ENCODE data around the gene OSMR. TPM values are rescaled to one million over a fixed set of nuclear protein-coding genes. Genes with fewer than 3 reads are reported as not detected.

Gene OSMR
- total and polyA plus RNA-seq, 2 of the 13 experiments (the other 11 are each of a cell fraction or from before 2014, with no cell fraction given): 21.3 to 86.5 TPM

DNA sequence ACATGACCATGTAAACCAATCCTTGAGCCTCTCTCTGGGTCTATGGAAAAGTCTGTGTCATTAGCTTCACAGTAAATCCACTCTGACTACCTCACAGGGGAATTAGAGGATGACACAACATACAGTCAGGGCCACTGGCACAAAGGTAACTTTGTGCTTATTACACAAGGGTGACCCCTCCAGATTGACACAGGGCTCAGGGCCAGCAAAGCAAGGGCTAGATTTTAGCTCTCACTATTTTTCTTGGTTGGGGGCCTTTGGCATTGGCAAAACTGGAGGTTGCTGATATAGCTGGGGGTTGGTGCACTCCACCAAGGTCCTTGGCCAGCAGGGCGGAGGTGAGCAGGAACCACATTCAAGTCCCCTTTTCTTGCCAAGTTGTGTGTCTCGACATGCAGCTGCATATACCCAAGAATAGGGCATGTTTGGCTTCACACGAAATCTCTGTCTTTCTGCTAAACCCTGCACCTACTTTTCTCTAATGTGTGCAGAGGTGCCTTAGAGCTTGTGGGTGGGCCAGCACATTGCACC lies 15.2 kb upstream of the OSMR start:
- H3K4me3 ChIP-seq (replicated peaks in 1 of 3; ENCODE audit: insufficient read depth in 1 of 3, low read depth in 2 of 3, low read length in 3 of 3): peak overlapping the region in 1 of 3 experiments; percentile 32; a peak in 2 of 6 replicates
- FAIRE-seq (peak; percentile 88), DNase-seq (ENCODE audit: low spot score) (peak; percentile 96), ATAC-seq (peak; percentile 97)
- H3K79me2 ChIP-seq (ENCODE audit: insufficient read depth, low read length): no peaks in the 10 kb centered on the region
- H3K9me3 ChIP-seq (ENCODE audit: low read length): no peaks in the 10 kb centered on the region
- in situ Hi-C loops (cut with HindIII; ENCODE audit: extremely low pct_ligation_motif_present, low pct_unique_long_range_greater_than_20kb): no loop called here
- POLR2A ChIA-PET: interaction anchor here (1.2 to 1.9 kb wide), 4 partner anchors 8 to 19 kb away, joined by 4 to 13 read pairs (median 7); partner anchors contain the start of gene OSMR
- H3K4me1 ChIP-seq (ENCODE audit: insufficient read depth, low read length): peaks cover 47% of the 10 kb centered on the region
- BruUV-seq (replicated peaks): no TSS peak
- CTCF ChIA-PET (ENCODE audit: low intra/inter-chr PET ratio, low total read pairs): no interaction called here
- no peaks in the 10 kb centered on the region; the same call in 1 of the 2 replicates for H4K20me1 ChIP-seq (ENCODE audit: insufficient read depth, low read length)
- H3K27ac ChIP-seq (ENCODE audit: extremely low read length, insufficient read depth, low read length): peak overlapping the region; percentile 76
- intact Hi-C loops (cut with micrococcal nuclease; ENCODE audit: unreplicated experiment): loop anchor here (1.0 kb wide), 1 partner anchor 16 kb away; the partner anchor contains the start of gene OSMR
- 12% methylated on average over 3 of the region's 3 CpGs for WGBS (ENCODE audit: low lambda C conversion rate)
- H3K36me3 ChIP-seq (replicated peaks in 1 of 2; ENCODE audit: control insufficient read depth in 1 of 2, insufficient read depth in 2 of 2, low read length in 2 of 2): no peaks in the 10 kb centered on the region
- H3K4me2 ChIP-seq (ENCODE audit: low read depth, low read length): peak overlapping the region; percentile 65
- no peak overlapping the region; the same call in 1 of the 2 replicates for H3K9ac ChIP-seq (ENCODE audit: insufficient read depth, low read depth, low read length)
- no peaks in the 10 kb centered on the region for H3K27me3 ChIP-seq (ENCODE audit: control insufficient read depth in 1 of 2, insufficient read depth in 2 of 2, low read length in 2 of 2)
- H2AFZ ChIP-seq (ENCODE audit: low read length): no peak overlapping the region
- TF ChIP-seq, protein P1, sequence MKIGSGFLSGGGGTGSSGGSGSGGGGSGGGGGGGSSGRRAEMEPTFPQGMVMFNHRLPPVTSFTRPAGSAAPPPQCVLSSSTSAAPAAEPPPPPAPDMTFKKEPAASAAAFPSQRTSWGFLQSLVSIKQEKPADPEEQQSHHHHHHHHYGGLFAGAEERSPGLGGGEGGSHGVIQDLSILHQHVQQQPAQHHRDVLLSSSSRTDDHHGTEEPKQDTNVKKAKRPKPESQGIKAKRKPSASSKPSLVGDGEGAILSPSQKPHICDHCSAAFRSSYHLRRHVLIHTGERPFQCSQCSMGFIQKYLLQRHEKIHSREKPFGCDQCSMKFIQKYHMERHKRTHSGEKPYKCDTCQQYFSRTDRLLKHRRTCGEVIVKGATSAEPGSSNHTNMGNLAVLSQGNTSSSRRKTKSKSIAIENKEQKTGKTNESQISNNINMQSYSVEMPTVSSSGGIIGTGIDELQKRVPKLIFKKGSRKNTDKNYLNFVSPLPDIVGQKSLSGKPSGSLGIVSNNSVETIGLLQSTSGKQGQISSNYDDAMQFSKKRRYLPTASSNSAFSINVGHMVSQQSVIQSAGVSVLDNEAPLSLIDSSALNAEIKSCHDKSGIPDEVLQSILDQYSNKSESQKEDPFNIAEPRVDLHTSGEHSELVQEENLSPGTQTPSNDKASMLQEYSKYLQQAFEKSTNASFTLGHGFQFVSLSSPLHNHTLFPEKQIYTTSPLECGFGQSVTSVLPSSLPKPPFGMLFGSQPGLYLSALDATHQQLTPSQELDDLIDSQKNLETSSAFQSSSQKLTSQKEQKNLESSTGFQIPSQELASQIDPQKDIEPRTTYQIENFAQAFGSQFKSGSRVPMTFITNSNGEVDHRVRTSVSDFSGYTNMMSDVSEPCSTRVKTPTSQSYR (CRISPR knock-in tag; IDR thresholded peaks at IDR 0.05; ENCODE audit: borderline replicate concordance): peak; percentile 62; the same call in 1 of the 2 replicates
- TF ChIP-seq ZFP90 (CRISPR knock-in tag; IDR thresholded peaks at IDR 0.05; ENCODE audit: borderline replicate concordance): no peak
- TF ChIP-seq SP4 (CRISPR knock-in tag; IDR thresholded peaks at IDR 0.05): no peak
- TF ChIP-seq ZFP36L1 (CRISPR knock-in tag; IDR thresholded peaks at IDR 0.05): peak; percentile 54
- TF ChIP-seq NR2F6 (IDR thresholded peaks at IDR 0.05): peak; percentile 93
- peak; percentile 97 for TF ChIP-seq NR2F6 (CRISPR knock-in tag; IDR thresholded peaks at IDR 0.05)
- peak; percentile 65; the same call in 1 of the 2 replicates for TF ChIP-seq RCOR2 (CRISPR knock-in tag; IDR thresholded peaks at IDR 0.05)
- TF ChIP-seq FOXA3 (CRISPR knock-in tag; IDR thresholded peaks at IDR 0.05): peak; percentile 89
- TF ChIP-seq TAF15 (IDR thresholded peaks at IDR 0.05; ENCODE audit: low read depth, low read length, poor library complexity, severe bottlenecking): no peak
- TF ChIP-seq, protein P2, sequence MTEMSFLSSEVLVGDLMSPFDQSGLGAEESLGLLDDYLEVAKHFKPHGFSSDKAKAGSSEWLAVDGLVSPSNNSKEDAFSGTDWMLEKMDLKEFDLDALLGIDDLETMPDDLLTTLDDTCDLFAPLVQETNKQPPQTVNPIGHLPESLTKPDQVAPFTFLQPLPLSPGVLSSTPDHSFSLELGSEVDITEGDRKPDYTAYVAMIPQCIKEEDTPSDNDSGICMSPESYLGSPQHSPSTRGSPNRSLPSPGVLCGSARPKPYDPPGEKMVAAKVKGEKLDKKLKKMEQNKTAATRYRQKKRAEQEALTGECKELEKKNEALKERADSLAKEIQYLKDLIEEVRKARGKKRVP (CRISPR knock-in tag; IDR thresholded peaks at IDR 0.05): peak in 1 of 2 experiments; percentile 52; a peak in 1 of 4 replicates
- TF ChIP-seq, protein P3, sequence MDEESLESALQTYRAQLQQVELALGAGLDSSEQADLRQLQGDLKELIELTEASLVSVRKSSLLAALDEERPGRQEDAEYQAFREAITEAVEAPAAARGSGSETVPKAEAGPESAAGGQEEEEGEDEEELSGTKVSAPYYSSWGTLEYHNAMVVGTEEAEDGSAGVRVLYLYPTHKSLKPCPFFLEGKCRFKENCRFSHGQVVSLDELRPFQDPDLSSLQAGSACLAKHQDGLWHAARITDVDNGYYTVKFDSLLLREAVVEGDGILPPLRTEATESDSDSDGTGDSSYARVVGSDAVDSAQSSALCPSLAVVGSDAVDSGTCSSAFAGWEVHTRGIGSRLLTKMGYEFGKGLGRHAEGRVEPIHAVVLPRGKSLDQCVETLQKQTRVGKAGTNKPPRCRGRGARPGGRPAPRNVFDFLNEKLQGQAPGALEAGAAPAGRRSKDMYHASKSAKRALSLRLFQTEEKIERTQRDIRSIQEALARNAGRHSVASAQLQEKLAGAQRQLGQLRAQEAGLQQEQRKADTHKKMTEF (CRISPR knock-in tag; IDR thresholded peaks at IDR 0.05): peak; percentile 86
- TF ChIP-seq RARA (CRISPR knock-in tag; IDR thresholded peaks at IDR 0.05): peak; percentile 94
- TF ChIP-seq, protein P4, sequence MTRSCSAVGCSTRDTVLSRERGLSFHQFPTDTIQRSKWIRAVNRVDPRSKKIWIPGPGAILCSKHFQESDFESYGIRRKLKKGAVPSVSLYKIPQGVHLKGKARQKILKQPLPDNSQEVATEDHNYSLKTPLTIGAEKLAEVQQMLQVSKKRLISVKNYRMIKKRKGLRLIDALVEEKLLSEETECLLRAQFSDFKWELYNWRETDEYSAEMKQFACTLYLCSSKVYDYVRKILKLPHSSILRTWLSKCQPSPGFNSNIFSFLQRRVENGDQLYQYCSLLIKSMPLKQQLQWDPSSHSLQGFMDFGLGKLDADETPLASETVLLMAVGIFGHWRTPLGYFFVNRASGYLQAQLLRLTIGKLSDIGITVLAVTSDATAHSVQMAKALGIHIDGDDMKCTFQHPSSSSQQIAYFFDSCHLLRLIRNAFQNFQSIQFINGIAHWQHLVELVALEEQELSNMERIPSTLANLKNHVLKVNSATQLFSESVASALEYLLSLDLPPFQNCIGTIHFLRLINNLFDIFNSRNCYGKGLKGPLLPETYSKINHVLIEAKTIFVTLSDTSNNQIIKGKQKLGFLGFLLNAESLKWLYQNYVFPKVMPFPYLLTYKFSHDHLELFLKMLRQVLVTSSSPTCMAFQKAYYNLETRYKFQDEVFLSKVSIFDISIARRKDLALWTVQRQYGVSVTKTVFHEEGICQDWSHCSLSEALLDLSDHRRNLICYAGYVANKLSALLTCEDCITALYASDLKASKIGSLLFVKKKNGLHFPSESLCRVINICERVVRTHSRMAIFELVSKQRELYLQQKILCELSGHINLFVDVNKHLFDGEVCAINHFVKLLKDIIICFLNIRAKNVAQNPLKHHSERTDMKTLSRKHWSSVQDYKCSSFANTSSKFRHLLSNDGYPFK (CRISPR knock-in tag; IDR thresholded peaks at IDR 0.05; ENCODE audit: borderline replicate concordance): no peak
